ENCODE data around the gene ZNF608.

Gene ZNF608

GRCh38 chr5:124716169-124716568, 30.3 kb downstream of the ZNF608 start:
- no peak for ATAC-seq
- TF ChIP-seq ZNF8 (CRISPR knock-in tag; IDR thresholded peaks at IDR 0.05): no peak
- no peak for TF ChIP-seq POU6F1 (CRISPR knock-in tag; IDR thresholded peaks at IDR 0.05; ENCODE audit: borderline replicate concordance, low read depth)
- no peak for TF ChIP-seq CSDC2 (CRISPR knock-in tag; IDR thresholded peaks at IDR 0.05)
- TF ChIP-seq CREB5 (CRISPR knock-in tag; IDR thresholded peaks at IDR 0.05; ENCODE audit: low read depth): no peak
- no peak for TF ChIP-seq ZNF565 (CRISPR knock-in tag; conservative IDR thresholded peaks at IDR 0.05; ENCODE audit: low read depth)
- no peak for TF ChIP-seq CSRNP3 (CRISPR knock-in tag; IDR thresholded peaks at IDR 0.05)

GRCh38 chr5:124714910-124715309, 31.5 kb downstream of the ZNF608 start:
- ATAC-seq: no peak
- no peak for TF ChIP-seq ZNF70 (CRISPR knock-in tag; IDR thresholded peaks at IDR 0.05)

- no peak for ATAC-seq
- TF ChIP-seq SNAI2 (CRISPR knock-in tag; IDR thresholded peaks at IDR 0.05): no peak
- no peak for TF ChIP-seq ZNF565 (CRISPR knock-in tag; conservative IDR thresholded peaks at IDR 0.05; ENCODE audit: low read depth)
- TF ChIP-seq CSRNP3 (CRISPR knock-in tag; IDR thresholded peaks at IDR 0.05): no peak
- TF ChIP-seq ZNF70 (CRISPR knock-in tag; IDR thresholded peaks at IDR 0.05): no peak
- no peak for TF ChIP-seq ARNTL (CRISPR knock-in tag; IDR thresholded peaks at IDR 0.05; ENCODE audit: borderline replicate concordance, low read depth)
- TF ChIP-seq ISL1 (CRISPR knock-in tag; IDR thresholded peaks at IDR 0.05): no peak
- TF ChIP-seq OSR1 (CRISPR knock-in tag; IDR thresholded peaks at IDR 0.05): no peak
- TF ChIP-seq TOX (CRISPR knock-in tag; IDR thresholded peaks at IDR 0.05; ENCODE audit: borderline replicate concordance): no peak
- TF ChIP-seq RARB (CRISPR knock-in tag; IDR thresholded peaks at IDR 0.05): no peak
- no peak for TF ChIP-seq ZFP30 (CRISPR knock-in tag; IDR thresholded peaks at IDR 0.05)
- no peak for TF ChIP-seq TCF4 (CRISPR knock-in tag; IDR thresholded peaks at IDR 0.05; ENCODE audit: borderline replicate concordance)
- TF ChIP-seq PPARA (CRISPR knock-in tag; IDR thresholded peaks at IDR 0.05; ENCODE audit: borderline replicate concordance): no peak
- no peak for TF ChIP-seq TSHZ2 (CRISPR knock-in tag; IDR thresholded peaks at IDR 0.05)
- TF ChIP-seq ZFP3 (CRISPR knock-in tag; IDR thresholded peaks at IDR 0.05): no peak
- TF ChIP-seq CREB5 (CRISPR knock-in tag; IDR thresholded peaks at IDR 0.05; ENCODE audit: low read depth): no peak
- no peak for TF ChIP-seq CSDC2 (CRISPR knock-in tag; IDR thresholded peaks at IDR 0.05)
- TF ChIP-seq GLIS3 (CRISPR knock-in tag; IDR thresholded peaks at IDR 0.05): no peak
- no peak for TF ChIP-seq PATZ1 (CRISPR knock-in tag; IDR thresholded peaks at IDR 0.05; ENCODE audit: borderline replicate concordance)
- no peak for TF ChIP-seq POU6F1 (CRISPR knock-in tag; IDR thresholded peaks at IDR 0.05; ENCODE audit: borderline replicate concordance, low read depth)
Measured at GRCh38 chr5:124713595-124713994, 32.8 kb downstream of the ZNF608 start.

All from SK-N-SH treated with all-trans-retinoic acid at 6 μM for 48 hours (cell line).